Measurements from ENCODE around the gene ASB6.

GRCh38 chr9:129594632-129595031 lies 47.3 kb downstream of the ASB6 start:
- TF ChIP-seq CTCF (IDR thresholded peaks at IDR 0.05): no peak
- no peak for TF ChIP-seq ZFX (IDR thresholded peaks at IDR 0.05; ENCODE audit: borderline replicate concordance)

Measured in 22Rv1 (cell line).